GM19324 (cell line): ENCODE measurements around the gene RAD9A.

Source experiments
- ATAC-seq: cut with Tn5 transposase; IDR thresholded peaks from one replicate; pipeline ENCODE4 v1.9.1; 2021; ENCODE audit warnings: mild to moderate bottlenecking, moderate library complexity; ENCODE audit not compliant: unreplicated experiment, low FRiP score

Gene RAD9A

GRCh38 chr11:67356864-67357561 lies 34.8 kb upstream of the RAD9A start:
- no peak for ATAC-seq

GRCh38 chr11:67357831-67358670 lies 33.7 kb upstream of the RAD9A start:
- no peak for ATAC-seq

GRCh38 chr11:67364169-67364568 lies 27.6 kb upstream of the RAD9A start:
- no peak for ATAC-seq

GRCh38 chr11:67364783-67365722 lies 26.7 kb upstream of the RAD9A start:
- ATAC-seq = no peak

DNA sequence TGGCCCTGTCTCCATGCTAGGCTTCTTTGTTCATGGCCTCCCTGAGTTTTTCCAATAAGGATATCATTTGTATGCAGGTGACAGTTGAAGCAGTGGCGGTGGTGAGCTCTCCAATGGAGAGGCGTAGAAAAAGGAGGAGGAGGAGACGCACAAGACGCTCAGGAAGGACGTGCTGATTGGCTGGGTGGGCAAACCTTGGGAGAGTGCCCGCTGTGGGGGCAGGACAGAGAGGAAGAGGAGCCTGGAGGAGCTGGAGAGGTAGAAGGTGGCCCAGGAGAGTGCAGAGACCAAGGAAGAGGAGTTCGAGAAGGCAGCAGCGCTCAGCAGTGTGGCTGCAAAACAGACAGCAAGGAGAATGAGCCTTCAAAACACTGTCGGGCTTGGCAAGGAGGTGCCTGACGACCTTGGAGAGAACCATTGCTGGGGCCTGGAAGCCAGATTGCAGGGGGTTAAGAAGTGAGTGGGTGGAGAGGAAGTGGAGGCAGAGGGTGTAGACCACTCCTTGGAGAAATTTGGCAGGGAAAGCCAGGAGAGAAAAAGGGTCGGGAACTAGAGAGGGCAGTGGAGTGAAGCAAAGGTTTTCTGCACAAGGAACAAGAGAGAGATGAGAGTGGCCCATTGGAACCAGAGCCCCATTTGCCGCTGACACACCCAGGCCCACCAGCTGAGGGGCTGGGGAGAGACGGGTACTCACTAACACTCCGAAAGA lies 25.9 kb upstream of the RAD9A start:
- ATAC-seq = no peak

GRCh38 chr11:67366546-67366945 lies 25.2 kb upstream of the RAD9A start:
- no peak for ATAC-seq

DNA sequence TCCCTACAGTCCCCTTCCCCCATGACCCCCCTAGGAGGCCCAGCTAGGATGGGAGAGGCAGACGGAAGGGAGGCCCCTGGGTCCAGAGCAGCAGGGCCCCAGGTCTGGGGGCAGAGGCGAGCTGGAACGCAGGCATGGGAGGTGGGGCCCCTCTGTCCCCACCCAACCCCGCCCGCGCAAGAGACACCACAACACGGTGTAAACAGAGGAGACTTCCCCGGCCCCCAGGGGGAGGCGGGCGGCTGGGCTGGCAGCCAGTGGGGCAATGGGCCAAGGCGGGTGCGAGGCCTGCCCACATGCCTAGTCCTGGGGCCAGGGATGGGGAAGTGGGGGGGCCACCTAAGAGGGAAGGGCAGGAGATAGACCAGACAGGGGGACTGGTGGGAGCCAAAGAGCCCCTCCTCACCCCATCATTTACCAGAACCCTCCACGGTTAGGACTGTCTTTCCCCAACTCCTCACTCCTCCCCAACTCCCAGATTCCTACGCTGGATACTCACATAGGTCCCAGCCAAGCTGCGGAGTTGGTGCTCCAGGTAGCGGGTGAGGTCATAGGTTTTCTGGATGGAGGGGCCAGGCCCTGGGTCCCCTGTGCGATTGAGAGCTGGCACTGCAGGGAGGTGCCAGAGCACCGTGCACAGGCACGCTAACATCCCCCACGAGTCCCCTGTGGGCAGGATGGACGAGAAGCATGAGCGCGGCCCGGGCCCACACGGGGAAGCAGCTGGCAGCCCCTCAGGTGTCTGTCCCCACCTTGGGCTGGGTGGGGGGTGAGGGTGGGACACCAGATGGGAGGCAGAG lies 24.6 kb upstream of the RAD9A start:
- ATAC-seq = no peak

DNA sequence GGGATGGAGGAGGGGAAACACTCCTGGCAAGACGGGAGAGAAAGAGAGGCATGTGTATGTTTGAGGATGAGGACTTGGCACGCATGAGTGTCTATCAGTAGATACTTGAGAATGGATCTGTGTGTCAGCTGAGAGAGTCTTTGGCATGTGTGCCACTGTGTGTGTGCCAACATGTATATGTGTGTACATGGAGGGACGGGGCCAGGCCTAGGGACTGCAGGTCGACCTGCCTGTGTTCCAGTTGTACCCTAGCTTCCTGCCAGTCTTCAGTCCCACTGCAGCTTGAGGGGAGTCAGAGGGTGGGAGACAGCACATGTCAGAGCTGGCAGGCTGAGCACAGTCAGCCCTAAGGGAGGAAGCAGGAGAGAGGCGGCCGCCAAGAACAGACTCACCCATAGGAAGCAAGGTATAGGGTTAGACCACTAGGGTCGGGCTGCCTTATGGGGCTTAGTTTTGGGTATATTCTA lies 24.0 kb upstream of the RAD9A start:
- no peak for ATAC-seq

DNA sequence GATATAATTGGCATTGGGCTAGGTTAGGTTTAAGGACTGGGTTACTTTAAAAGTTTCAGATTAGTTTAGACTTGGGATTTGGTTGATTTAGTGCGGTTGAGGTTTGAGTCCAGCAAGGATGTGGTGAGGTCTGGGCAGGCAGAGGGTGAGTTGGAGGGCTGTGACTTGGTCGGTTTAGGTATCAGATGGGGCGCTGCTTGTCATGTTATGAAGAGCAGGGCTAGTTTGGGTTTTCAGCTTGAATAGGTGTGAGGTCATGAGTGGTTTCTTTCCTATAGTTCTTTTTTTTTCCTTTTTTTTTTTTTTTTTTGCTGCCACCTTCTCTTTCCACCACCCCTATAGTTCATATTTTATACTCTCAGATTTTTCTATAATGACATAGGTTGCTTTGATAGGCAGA lies 23.2 kb upstream of the RAD9A start:
- ATAC-seq = no peak

- ATAC-seq = no peak
Measured at GRCh38 chr11:67369275-67369674, 22.5 kb upstream of the RAD9A start.

GRCh38 chr11:67369801-67370284 lies 21.9 kb upstream of the RAD9A start:
- no peak for ATAC-seq

- no peak for ATAC-seq
Measured at GRCh38 chr11:67370351-67371076, 21.3 kb upstream of the RAD9A start.

DNA sequence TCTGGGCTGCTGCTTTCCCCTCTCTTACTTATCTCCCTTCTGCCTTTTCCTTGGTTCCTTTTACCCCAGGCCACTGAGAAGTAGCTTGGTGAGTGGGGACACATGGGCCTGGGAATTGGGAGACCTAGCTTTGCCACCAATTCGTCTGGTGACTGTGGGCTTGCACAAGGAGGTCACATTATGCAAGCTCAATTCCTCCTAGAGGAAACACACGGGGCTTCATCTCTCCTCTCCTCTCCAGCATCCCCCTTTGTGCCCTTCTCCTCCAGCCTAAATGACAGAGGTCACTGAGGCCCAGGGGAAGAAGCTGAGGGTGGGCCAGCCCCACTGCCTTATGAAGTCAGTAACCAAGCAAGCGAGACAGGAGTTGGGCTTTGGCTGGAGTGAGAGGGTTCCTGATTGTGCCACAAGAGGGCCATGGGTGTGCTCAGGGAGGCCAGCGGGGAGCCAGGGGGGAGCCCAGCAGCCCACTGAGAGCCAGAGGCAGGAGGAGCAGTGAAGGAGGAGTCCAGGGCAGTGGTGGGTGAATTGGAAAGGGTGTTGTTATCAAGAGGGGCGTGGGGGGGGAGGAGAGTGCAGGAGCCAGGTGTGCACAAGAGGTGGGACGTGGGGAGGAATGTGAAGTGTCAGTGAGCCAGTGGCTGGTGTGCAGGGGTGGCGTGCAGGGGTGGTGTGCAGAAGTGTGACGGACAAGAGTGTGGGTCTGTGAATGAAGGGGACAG lies 20.4 kb upstream of the RAD9A start:
- ATAC-seq = no peak

- ATAC-seq = no peak
Measured at GRCh38 chr11:67371911-67372320, 19.9 kb upstream of the RAD9A start.

DNA sequence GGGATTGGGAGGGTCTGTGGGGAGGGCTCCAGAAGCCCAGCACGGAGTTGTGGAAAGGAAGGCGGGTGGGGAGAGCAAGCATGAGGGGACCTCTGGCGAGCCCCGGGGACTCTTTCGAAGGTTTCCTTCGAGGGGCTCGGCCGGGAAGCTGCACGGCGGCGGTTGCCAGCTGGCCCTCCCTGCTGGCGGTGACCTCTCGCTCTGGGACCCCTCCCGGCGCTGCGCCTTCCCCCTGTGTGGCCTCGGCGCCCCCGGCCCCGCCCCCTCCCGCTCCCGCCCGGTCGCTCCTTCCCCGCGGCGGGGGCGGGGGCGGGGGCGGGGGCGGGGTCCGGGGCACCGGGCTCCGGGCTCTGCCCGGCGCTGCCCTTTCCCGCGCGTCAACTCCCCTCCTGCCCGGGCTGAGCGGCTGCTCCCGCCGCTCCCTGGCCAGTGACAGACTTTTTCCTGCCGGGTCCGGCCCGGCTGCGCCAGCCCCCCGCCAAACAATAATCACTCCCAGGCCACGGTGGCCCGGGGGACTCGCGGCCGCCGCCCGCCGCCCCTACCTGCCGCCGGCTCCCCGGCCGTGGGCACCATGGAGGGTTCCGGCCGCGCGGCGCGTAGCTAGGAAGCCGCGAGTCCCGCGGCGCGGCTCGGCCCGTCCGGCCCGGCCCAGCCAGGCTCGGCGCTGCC lies 19.3 kb upstream of the RAD9A start:
- ATAC-seq = no peak

DNA sequence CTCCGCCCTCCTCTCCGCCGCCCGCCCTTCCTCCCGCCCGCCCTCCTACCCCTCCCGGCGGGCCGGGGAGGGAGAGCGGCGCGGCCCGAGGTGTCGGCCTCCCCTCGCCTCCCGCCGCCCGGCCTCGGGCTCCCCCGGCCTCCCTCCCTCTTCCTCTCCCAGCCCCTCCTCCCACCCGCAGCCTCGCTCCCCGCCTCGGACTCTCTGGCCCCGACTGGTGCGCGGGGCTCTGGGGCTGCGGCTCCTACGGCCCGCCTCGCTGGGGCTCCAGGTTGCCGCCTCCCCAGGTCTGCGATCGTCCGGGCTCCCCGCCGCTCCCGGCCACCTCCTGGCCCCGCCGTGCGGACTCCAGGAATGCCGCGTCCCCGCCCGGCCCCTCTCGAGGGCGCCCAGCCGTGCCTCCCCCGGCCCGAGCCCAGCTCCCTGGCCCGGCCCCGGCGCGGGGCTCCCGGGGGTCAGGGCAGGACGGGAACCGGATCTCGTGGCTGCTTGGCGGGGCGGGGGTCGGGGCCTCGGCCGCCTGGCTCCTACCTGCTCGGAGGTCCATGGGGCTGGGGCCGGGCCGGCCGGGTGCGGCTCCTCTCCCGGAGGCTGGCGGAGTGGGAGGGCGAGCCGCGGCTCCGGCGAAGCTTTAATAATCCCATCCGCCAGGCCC lies 18.7 kb upstream of the RAD9A start, which contains the start of gene CLCF1:
CLCF1 (minus strand) TSS at position 606 of the 655 bp plus-strand sequence; CDS start at position 547, 59 bp downstream.
- ATAC-seq = no peak
